Small intestine (tissue), 7 donors: ENCODE results near the gene PDE11A. TPM values are rescaled to one million over a fixed set of nuclear protein-coding genes. Genes with fewer than 3 reads are reported as not detected.

Source experiments
- DNase-seq, 2 donors: peaks; one replicate each; pipeline versions ENCODE4 v3.0.0 to v3.0.0-alpha.2; 2013
- FAIRE-seq: peaks from 2 replicates; lab custom pipeline; 2012; peaks lifted over from hg19 to GRCh38; lab: Jason Lieb, UNC
- H3K27ac ChIP-seq, 3 donors: one replicate each; pipeline ENCODE4 v1.5.1; 2013; ENCODE audit warnings: low read length in 2 of 3, mild to moderate bottlenecking in 2 of 3, control low read depth in 1 of 3, inconsistent platforms in 1 of 3, low read depth in 1 of 3, moderate library complexity in 1 of 3
- H3K27me3 ChIP-seq, 3 donors: one replicate each; pipeline ENCODE4 v1.6.1; 2013; ENCODE audit warnings: low read length in 3 of 3, inconsistent platforms in 1 of 3; ENCODE audit not compliant: control insufficient read depth in 3 of 3, insufficient read depth in 3 of 3
- H3K36me3 ChIP-seq, 3 donors: one replicate each; pipeline ENCODE4 v1.6.1; 2013; ENCODE audit warnings: low read length in 3 of 3, inconsistent platforms in 1 of 3, low read depth in 1 of 3, mild to moderate bottlenecking in 1 of 3, moderate library complexity in 1 of 3; ENCODE audit not compliant: control insufficient read depth in 3 of 3, insufficient read depth in 2 of 3
- H3K4me1 ChIP-seq, 3 donors: one replicate each; pipeline ENCODE4 v1.6.1; 2013; ENCODE audit warnings: low read length in 2 of 3, inconsistent platforms in 1 of 3, low read depth in 1 of 3, mild to moderate bottlenecking in 1 of 3, moderate library complexity in 1 of 3; ENCODE audit not compliant: control insufficient read depth in 3 of 3, insufficient read depth in 2 of 3
- H3K4me3 ChIP-seq, 3 donors: one replicate each; pipeline ENCODE4 v1.5.1; 2013; ENCODE audit warnings: low read length in 3 of 3, control low read depth in 1 of 3, inconsistent platforms in 1 of 3, low read depth in 1 of 3, mild to moderate bottlenecking in 1 of 3, moderate library complexity in 1 of 3
- H3K9me3 ChIP-seq, 2 donors: one replicate each; pipeline ENCODE4 v1.6.1; 2013; ENCODE audit warnings: low read depth in 1 of 2, low read length in 1 of 2; ENCODE audit not compliant: control insufficient read depth in 2 of 2, insufficient read depth in 1 of 2
- WGBS, 3 donors: extraction: QIAGEN DNeasy Blood & Tissue Kit; methylation state at CpG; one replicate each; pipeline ENCODE4 v1.1.7; 2013; 5-methylcytosine and 5-hydroxymethylcytosine counted together
- polyA plus RNA-seq, 4 donors: library from polyadenylated mRNA; stranded (reverse) in 3 of 4; unstranded in 1 of 4; fragments of 200-250 nt in 3 of 4; fragments of 120-200 nt in 1 of 4; gene quantifications; one replicate each; pipeline versions ENCODE4 v1.2.1 to v1.2.3, GENCODE V29; 2013
- donor health status: healthy with polysubstance abuse.
- donor health status: control.
- donor health status: control.
- donor health status: Bipolar disorder and iron deficiency.
- donor health status: healthy.

PDE11A gene
- polyA plus RNA-seq, 4 donors: 0.27 to 3.8 (median 0.84) TPM

DNA sequence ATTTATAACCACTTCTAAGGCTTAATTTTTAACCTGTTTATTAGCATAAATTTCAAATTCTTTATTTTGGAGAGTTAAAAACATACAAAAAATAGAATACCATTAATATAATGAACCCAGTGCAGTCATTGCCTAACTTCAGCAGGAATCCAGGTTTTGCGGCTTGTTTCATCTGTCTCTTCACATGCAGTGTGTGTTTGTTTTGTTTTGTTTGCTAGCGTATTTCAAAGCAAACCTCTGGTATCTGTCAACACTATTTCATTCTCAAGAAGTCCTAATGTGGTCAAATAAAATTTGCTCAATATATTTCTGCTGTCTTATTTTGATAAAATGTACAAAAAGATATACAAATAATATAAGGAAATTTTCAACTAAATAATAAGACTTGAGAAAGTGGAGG lies 351.5 kb downstream of the PDE11A start:
- H3K4me3 ChIP-seq: no peak overlapping the region
- H3K4me1 ChIP-seq: peaks cover 0 to 5% (median 0%) of the 10 kb centered on the region in 3 donors
- no peak overlapping the region for H3K27ac ChIP-seq
- H3K36me3 ChIP-seq: no peaks in the 10 kb centered on the region
- WGBS, 3 donors: 91 to 99% (median 97%) methylated on average over 2 of the region's 2 CpGs
- DNase-seq: no peak
- no peaks in the 10 kb centered on the region for H3K9me3 ChIP-seq
- H3K27me3 ChIP-seq: no peaks in the 10 kb centered on the region
- peak; percentile 5 for FAIRE-seq

DNA sequence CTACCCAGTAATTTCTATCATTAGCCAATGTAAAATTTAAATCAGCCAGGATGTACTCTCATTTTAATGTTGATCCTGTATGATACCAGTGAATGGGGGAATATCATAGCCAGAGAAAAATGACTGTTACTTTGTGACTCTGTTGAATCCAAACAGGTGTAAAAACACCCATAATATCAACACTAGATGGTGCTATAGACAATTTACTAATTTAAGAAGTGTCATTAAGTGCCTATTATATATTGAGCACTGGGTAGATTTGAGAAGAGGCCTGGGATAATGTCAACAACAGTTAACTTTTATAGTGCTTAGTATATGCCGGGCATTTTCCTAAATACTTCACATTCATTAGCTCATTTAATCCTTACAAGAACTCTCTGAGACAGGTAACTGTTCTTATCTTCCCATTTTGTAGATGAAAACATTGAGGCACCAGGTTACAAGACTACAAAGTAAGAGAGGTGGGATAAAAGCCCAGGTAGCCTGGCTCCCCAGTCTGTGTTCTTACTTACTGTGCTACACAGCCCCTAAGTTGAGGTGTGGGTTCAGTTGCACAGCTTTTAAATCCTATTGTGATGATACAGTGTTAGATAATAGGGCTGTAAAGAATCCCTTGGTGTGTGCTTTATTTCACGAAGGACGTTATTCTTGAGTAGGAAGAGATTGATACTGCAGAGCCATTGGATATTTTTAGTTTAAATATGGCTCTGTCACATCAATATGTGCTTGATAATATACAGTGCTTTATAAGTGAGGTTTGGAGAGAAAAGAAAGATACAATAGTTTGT lies 354.6 kb downstream of the PDE11A start:
- Histone ChIP-seq H3K27me3 (no peaks in the 10 kb centered on the region), H3K9me3 (no peaks in the 10 kb centered on the region), H3K4me3 (no peak overlapping the region), H3K27ac (no peak overlapping the region), H3K36me3 (no peaks in the 10 kb centered on the region), H3K4me1 (no peaks in the 10 kb centered on the region)
- 78 to 81% (median 80%) methylated on average over 3 of the region's 3 CpGs for WGBS, 3 donors
- FAIRE-seq (no peak), DNase-seq (no peak)

GRCh38 chr2:177716484-177716883 lies 356.1 kb downstream of the PDE11A start:
- H3K4me1 ChIP-seq: no peaks in the 10 kb centered on the region
- no peaks in the 10 kb centered on the region for H3K27me3 ChIP-seq
- H3K4me3 ChIP-seq: no peak overlapping the region
- no peaks in the 10 kb centered on the region for H3K36me3 ChIP-seq
- H3K9me3 ChIP-seq: no peaks in the 10 kb centered on the region
- FAIRE-seq (no peak), DNase-seq (no peak)
- 75 to 100% (median 100%) methylated on average over 1 of the region's 1 CpG for WGBS, 3 donors
- no peak overlapping the region for H3K27ac ChIP-seq

- no peak overlapping the region for H3K4me3 ChIP-seq
- DNase-seq (no peak), FAIRE-seq (no peak)
- H3K27me3 ChIP-seq: no peaks in the 10 kb centered on the region
- H3K9me3 ChIP-seq: no peaks in the 10 kb centered on the region
- H3K36me3 ChIP-seq: no peaks in the 10 kb centered on the region
- no peaks in the 10 kb centered on the region for H3K4me1 ChIP-seq
- H3K27ac ChIP-seq: no peak overlapping the region
- 64 to 72% (median 71%) methylated on average over 2 of the region's 2 CpGs for WGBS, 3 donors
Measured at GRCh38 chr2:177715771-177716170, 356.8 kb downstream of the PDE11A start.

- Histone ChIP-seq H3K36me3 (no peaks in the 10 kb centered on the region), H3K9me3 (no peaks in the 10 kb centered on the region), H3K27me3 (no peaks in the 10 kb centered on the region), H3K4me3 (no peak overlapping the region), H3K4me1 (no peaks in the 10 kb centered on the region), H3K27ac (no peak overlapping the region)
- DNase-seq (no peak), FAIRE-seq (no peak)
- WGBS, 3 donors: 50 to 80% (median 72%) methylated on average over 3 of the region's 3 CpGs
Measured at GRCh38 chr2:177714704-177715103, 357.9 kb downstream of the PDE11A start.

DNA sequence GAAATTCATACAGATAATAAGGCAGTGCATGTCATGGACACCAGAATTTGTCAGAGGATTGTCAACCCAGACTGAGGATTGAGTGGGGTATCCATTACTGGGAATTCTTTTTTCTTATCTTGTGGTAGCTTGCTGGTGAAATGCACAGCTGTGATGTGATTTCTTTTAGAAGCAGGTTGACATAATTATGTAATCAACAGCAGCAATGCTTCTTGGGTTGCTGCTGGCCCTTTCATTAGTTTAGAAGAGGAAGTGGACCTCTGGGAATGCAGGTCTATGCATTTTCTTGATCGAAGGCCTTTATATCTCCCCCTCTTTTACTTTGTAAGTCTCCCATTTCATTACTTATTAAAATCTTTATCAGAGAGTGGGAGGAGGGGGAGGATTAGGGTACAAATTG lies 360.1 kb downstream of the PDE11A start:
- DNase-seq (no peak), FAIRE-seq (no peak)
- Histone ChIP-seq H3K4me3 (no peak overlapping the region), H3K27ac (no peak overlapping the region), H3K36me3 (no peaks in the 10 kb centered on the region), H3K27me3 (no peaks in the 10 kb centered on the region), H3K9me3 (no peaks in the 10 kb centered on the region), H3K4me1 (no peaks in the 10 kb centered on the region)
- WGBS, 3 donors: 48 to 53% (median 49%) methylated on average over 1 of the region's 1 CpG

DNA sequence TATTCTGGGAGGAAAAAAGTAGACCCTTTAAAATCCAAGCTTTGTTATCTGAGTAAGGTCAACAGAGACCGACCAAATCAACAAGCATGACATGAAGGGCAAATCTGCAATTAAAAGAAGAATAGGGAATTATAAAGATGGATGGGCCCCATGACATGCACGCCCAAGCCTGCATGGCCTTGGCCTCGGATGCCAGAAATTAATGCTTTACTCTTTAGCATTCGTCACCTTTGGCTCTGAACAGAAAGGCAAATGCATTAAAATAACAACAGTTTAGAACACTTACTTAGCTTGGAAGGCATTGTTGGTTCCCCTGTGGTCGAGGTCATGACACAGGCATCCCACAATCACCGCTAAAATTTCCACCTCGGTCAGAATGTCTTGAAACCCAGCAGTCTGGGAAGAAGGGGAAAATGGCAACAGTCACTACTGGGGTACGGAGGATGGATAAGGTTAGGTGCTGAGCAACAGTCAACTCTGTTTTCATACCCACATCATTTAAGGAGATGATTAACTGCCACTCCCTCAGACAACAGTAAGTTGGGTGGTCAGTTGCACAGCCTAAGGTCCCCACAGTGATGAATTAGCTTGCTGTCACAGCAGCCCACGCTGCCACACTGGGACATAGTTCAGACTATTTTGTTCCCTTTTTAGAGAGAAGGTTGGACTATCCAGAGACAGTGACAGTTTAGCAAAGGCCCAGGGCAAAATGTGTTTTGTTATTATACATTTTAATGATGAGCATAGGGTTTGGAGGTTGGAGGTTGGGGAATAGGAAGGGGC lies 360.9 kb downstream of the PDE11A start:
- no peaks in the 10 kb centered on the region for H3K27me3 ChIP-seq
- WGBS, 3 donors: 76 to 85% (median 83%) methylated on average over 9 of the region's 9 CpGs
- DNase-seq: no peak
- no peak overlapping the region for H3K4me3 ChIP-seq
- H3K4me1 ChIP-seq: no peaks in the 10 kb centered on the region
- no peak for FAIRE-seq
- H3K9me3 ChIP-seq: no peaks in the 10 kb centered on the region
- no peak overlapping the region for H3K27ac ChIP-seq
- no peaks in the 10 kb centered on the region for H3K36me3 ChIP-seq

GRCh38 chr2:177710889-177711288 lies 361.7 kb downstream of the PDE11A start:
- Histone ChIP-seq H3K4me3 (no peak overlapping the region), H3K36me3 (no peaks in the 10 kb centered on the region), H3K4me1 (no peaks in the 10 kb centered on the region), H3K27ac (no peak overlapping the region), H3K27me3 (no peaks in the 10 kb centered on the region), H3K9me3 (no peaks in the 10 kb centered on the region)
- no peak for FAIRE-seq
- 84 to 87% (median 85%) methylated on average over 2 of the region's 2 CpGs for WGBS, 3 donors
- DNase-seq: no peak
